ENCODE measurements around the gene APBA3. TPM values are rescaled to one million over a fixed set of nuclear protein-coding genes. Genes with fewer than 3 reads are reported as not detected.

APBA3 gene
- 12.7 TPM for total RNA-seq
- long read RNA-seq, transcript APBA3-201 (11 exons, 2,075 nt): major isoform, 10 of 17 reads
- long read RNA-seq, partial matches to known transcripts: 3 of 17 reads
- long read RNA-seq, other reads (novel, unspliced or antisense): 2 of 17 reads

- ATAC-seq (peak; percentile 58), DNase-seq (ENCODE audit: missing footprints) (peak; percentile 98)
- intact Hi-C loops (cut with DNase I): loop anchor here (5.0 to 10.0 kb wide), 3 partner anchors 61 to 226 kb away; partner anchors contain the start of gene EEF2
Observed at GRCh38 chr19:3761382-3762129, at the start of gene APBA3. Gene APBA3 (minus strand): TSS chr19:3761692. CDS start chr19:3760264, 1,428 bp downstream.

- ATAC-seq (no peak), DNase-seq (ENCODE audit: missing footprints) (no peak)
- intact Hi-C loops (cut with DNase I): no loop called here
Observed at GRCh38 chr19:3810708-3811355, 49.3 kb upstream of the APBA3 start.

- no peak for DNase-seq (ENCODE audit: missing footprints)
Observed at GRCh38 chr19:3809881-3810707, 48.6 kb upstream of the APBA3 start.

GRCh38 chr19:3808420-3809143 is 47.1 kb upstream of the APBA3 start:
- intact Hi-C loops (cut with DNase I): no loop called here
- peak; percentile 45 for ATAC-seq

More at GRCh38 chr19:3809881-3810707, 48.6 kb upstream of the APBA3 start:
- no peak for ATAC-seq
- intact Hi-C loops (cut with DNase I): no loop called here

GRCh38 chr19:3807574-3808354 is 46.3 kb upstream of the APBA3 start:
- DNase-seq (ENCODE audit: missing footprints) (no peak), ATAC-seq (no peak)
- intact Hi-C loops (cut with DNase I): no loop called here

More at GRCh38 chr19:3808420-3809143, 47.1 kb upstream of the APBA3 start:
- no peak for DNase-seq (ENCODE audit: missing footprints)

GRCh38 chr19:3807131-3807480 is 45.6 kb upstream of the APBA3 start:
- intact Hi-C loops (cut with DNase I): no loop called here
- ATAC-seq (no peak), DNase-seq (ENCODE audit: missing footprints) (no peak)

GRCh38 chr19:3805859-3806258 is 44.4 kb upstream of the APBA3 start:
- ATAC-seq (no peak), DNase-seq (ENCODE audit: missing footprints) (no peak)
- intact Hi-C loops (cut with DNase I): no loop called here

GRCh38 chr19:3804429-3804828 is 42.9 kb upstream of the APBA3 start:
- no peak for DNase-seq (ENCODE audit: missing footprints)
- no peak for ATAC-seq
- intact Hi-C loops (cut with DNase I): no loop called here

GRCh38 chr19:3803986-3804385 is 42.5 kb upstream of the APBA3 start:
- intact Hi-C loops (cut with DNase I): no loop called here
- DNase-seq (ENCODE audit: missing footprints) (no peak), ATAC-seq (no peak)

- no peak for DNase-seq (ENCODE audit: missing footprints)
- intact Hi-C loops (cut with DNase I): no loop called here
- ATAC-seq: no peak
Observed at GRCh38 chr19:3803114-3803888, 41.8 kb upstream of the APBA3 start.

GRCh38 chr19:3801412-3802096 is 40.1 kb upstream of the APBA3 start:
- ATAC-seq: no peak
- intact Hi-C loops (cut with DNase I): no loop called here

GRCh38 chr19:3800996-3801395 is 39.5 kb upstream of the APBA3 start:
- intact Hi-C loops (cut with DNase I): no loop called here
- DNase-seq (ENCODE audit: missing footprints) (no peak), ATAC-seq (no peak)

More at GRCh38 chr19:3801412-3802096, 40.1 kb upstream of the APBA3 start:
- peak; percentile 23 for DNase-seq (ENCODE audit: missing footprints)

- intact Hi-C loops (cut with DNase I): no loop called here
- DNase-seq (ENCODE audit: missing footprints) (no peak), ATAC-seq (no peak)
Observed at GRCh38 chr19:3798137-3798536, 36.6 kb upstream of the APBA3 start.

- no peak for DNase-seq (ENCODE audit: missing footprints)
- intact Hi-C loops (cut with DNase I): no loop called here
- no peak for ATAC-seq
Observed at GRCh38 chr19:3796358-3796757, 34.9 kb upstream of the APBA3 start.

GRCh38 chr19:3793799-3794198 is 32.3 kb upstream of the APBA3 start:
- no peak for DNase-seq (ENCODE audit: missing footprints)
- ATAC-seq: no peak
- intact Hi-C loops (cut with DNase I): no loop called here

- intact Hi-C loops (cut with DNase I): no loop called here
- DNase-seq (ENCODE audit: missing footprints) (no peak), ATAC-seq (no peak)
Observed at GRCh38 chr19:3792114-3792513, 30.6 kb upstream of the APBA3 start.

- no peak for DNase-seq (ENCODE audit: missing footprints)
- intact Hi-C loops (cut with DNase I): no loop called here
- ATAC-seq: no peak
Observed at GRCh38 chr19:3790941-3791340, 29.4 kb upstream of the APBA3 start.
